ENCODE results near the gene CTNNA1.
"Not testable (repeated sequence)": the region's sequence is repeated elsewhere in the genome, so short reads cannot be mapped to it uniquely, and the experiment has no call there.

Gene CTNNA1

GRCh38 chr5:138803285-138803684, 50.1 kb downstream of the CTNNA1 start:
- H3K27me3 ChIP-seq (replicated peaks; ENCODE audit: control insufficient read depth, insufficient read depth, low read length), result no peaks in the 10 kb centered on the region
- no peak overlapping the region for H3K4me3 ChIP-seq (replicated peaks; ENCODE audit: low read depth, low read length)
- DNase-seq (ENCODE audit: extremely low read depth, insufficient read length), result no peak
- no peaks in the 10 kb centered on the region; the same call in 1 of the 2 replicates for H3K36me3 ChIP-seq (ENCODE audit: control insufficient read depth, insufficient read depth, low read length)
- no peak for TF ChIP-seq CTCF (IDR thresholded peaks at IDR 0.05; ENCODE audit: insufficient read depth, low read length, poor library complexity, severe bottlenecking)

GRCh38 chr5:138803935-138804334, 50.7 kb downstream of the CTNNA1 start:
- Histone ChIP-seq H3K4me3 (replicated peaks; ENCODE audit: low read depth, low read length) (no peak overlapping the region), H3K36me3 (ENCODE audit: control insufficient read depth, insufficient read depth, low read length) (no peaks in the 10 kb centered on the region; the same call in 1 of the 2 replicates), H3K27me3 (replicated peaks; ENCODE audit: control insufficient read depth, insufficient read depth, low read length) (no peaks in the 10 kb centered on the region)
- no peak for TF ChIP-seq CTCF (IDR thresholded peaks at IDR 0.05; ENCODE audit: insufficient read depth, low read length, poor library complexity, severe bottlenecking)
- DNase-seq (ENCODE audit: extremely low read depth, insufficient read length), result no peak

GRCh38 chr5:138805096-138805495, 51.9 kb downstream of the CTNNA1 start:
- DNase-seq (ENCODE audit: extremely low read depth, insufficient read length), result no peak
- TF ChIP-seq CTCF (IDR thresholded peaks at IDR 0.05; ENCODE audit: insufficient read depth, low read length, poor library complexity, severe bottlenecking), result no peak
- Histone ChIP-seq H3K27me3 (replicated peaks; ENCODE audit: control insufficient read depth, insufficient read depth, low read length) (no peaks in the 10 kb centered on the region), H3K36me3 (ENCODE audit: control insufficient read depth, insufficient read depth, low read length) (no peaks in the 10 kb centered on the region; the same call in 1 of the 2 replicates), H3K4me3 (replicated peaks; ENCODE audit: low read depth, low read length) (no peak overlapping the region)

- Histone ChIP-seq H3K36me3 (ENCODE audit: control insufficient read depth, insufficient read depth, low read length) (no peaks in the 10 kb centered on the region; the same call in 1 of the 2 replicates), H3K27me3 (replicated peaks; ENCODE audit: control insufficient read depth, insufficient read depth, low read length) (no peaks in the 10 kb centered on the region), H3K4me3 (replicated peaks; ENCODE audit: low read depth, low read length) (no peak overlapping the region)
- no peak for DNase-seq (ENCODE audit: extremely low read depth, insufficient read length)
- no peak for TF ChIP-seq CTCF (IDR thresholded peaks at IDR 0.05; ENCODE audit: insufficient read depth, low read length, poor library complexity, severe bottlenecking)
Measured at GRCh38 chr5:138807182-138807581, 54.0 kb downstream of the CTNNA1 start.

- TF ChIP-seq CTCF (IDR thresholded peaks at IDR 0.05; ENCODE audit: insufficient read depth, low read length, poor library complexity, severe bottlenecking), result no peak
- Histone ChIP-seq H3K4me3 (replicated peaks; ENCODE audit: low read depth, low read length) (no peak overlapping the region), H3K36me3 (ENCODE audit: control insufficient read depth, insufficient read depth, low read length) (no peaks in the 10 kb centered on the region), H3K27me3 (replicated peaks; ENCODE audit: control insufficient read depth, insufficient read depth, low read length) (no peaks in the 10 kb centered on the region)
- DNase-seq (ENCODE audit: extremely low read depth, insufficient read length), result no peak
Measured at GRCh38 chr5:138809391-138809790, 56.2 kb downstream of the CTNNA1 start.

GRCh38 chr5:138810861-138811260, 57.6 kb downstream of the CTNNA1 start:
- H3K36me3 ChIP-seq (ENCODE audit: control insufficient read depth, insufficient read depth, low read length); DNase-seq (ENCODE audit: extremely low read depth, insufficient read length): not testable (repeated sequence)

More at GRCh38 chr5:138810861-138811260, 57.6 kb downstream of the CTNNA1 start:
- H3K4me3 ChIP-seq (replicated peaks; ENCODE audit: low read depth, low read length); H3K27me3 ChIP-seq (replicated peaks; ENCODE audit: control insufficient read depth, insufficient read depth, low read length): not testable (repeated sequence)

Data from GM06990 (cell line).